T-helper 1 cell treated with Interleukin-12 subunit alpha and Interleukin-12 subunit beta and Interleukin-4 antibody, amounts not matched to agents 30 μg/mL and 1 μg/mL, for 36 hours (primary cell): ENCODE measurements around the gene PAQR8.
"Not testable (repeated sequence)": the region's sequence is repeated elsewhere in the genome, so short reads cannot be mapped to it uniquely, and the experiment has no call there.

Experiments
- H3K27ac Mint-ChIP-seq: one replicate; pipeline ENCODE4 v1.8.0; 2021; ENCODE audit warnings: mild to moderate bottlenecking, mixed read lengths
- H3K27me3 Mint-ChIP-seq: one replicate; pipeline ENCODE4 v1.8.0; 2021; ENCODE audit warnings: low read depth, mixed read lengths
- H3K36me3 Mint-ChIP-seq: one replicate; pipeline ENCODE4 v1.8.0; 2021; ENCODE audit warnings: low read depth, mixed read lengths
- H3K4me1 Mint-ChIP-seq: one replicate; pipeline ENCODE4 v1.8.0; 2021; ENCODE audit warnings: low read depth, mixed read lengths
- H3K4me3 Mint-ChIP-seq: one replicate; pipeline ENCODE4 v1.8.0; 2021; ENCODE audit warnings: mild to moderate bottlenecking, moderate library complexity, mixed read lengths
- H3K9me3 Mint-ChIP-seq: one replicate; pipeline ENCODE4 v1.8.0; 2021; ENCODE audit warnings: mixed read lengths

PAQR8 gene

DNA sequence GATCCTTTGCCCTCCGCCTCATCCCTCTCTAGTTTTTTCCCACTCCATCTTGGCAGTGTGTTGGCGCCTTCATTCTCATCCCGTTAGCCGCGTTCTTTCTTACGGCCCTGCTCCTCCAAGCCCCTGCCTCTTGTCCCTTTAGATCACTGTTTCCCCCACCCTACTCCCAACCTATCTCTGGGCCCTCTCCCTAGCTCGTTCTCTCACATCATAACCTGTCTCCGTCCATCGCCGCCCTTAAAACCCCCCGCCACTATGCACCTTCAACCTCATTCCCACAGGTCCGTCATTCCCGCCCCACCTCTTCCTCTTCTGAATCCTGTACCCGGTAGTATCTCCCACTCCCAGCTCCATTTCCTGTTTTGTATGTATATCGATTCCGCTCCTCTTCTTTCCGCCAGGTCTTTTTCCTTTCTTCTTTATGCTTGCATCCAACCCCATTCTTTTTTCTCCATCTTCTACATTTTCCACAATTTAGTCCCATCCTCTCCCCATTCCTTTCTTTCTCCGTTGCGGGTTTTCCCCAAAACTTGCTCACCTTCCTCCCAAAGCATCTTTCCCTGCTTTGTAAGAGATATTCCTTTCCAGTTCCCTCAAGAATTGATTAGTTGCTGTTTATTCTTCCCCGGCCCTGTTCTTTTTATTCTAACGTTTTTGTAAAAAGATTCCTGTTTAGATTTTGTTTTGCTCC is 58.9 kb downstream of the PAQR8 start:
- Mint-ChIP-seq H3K27ac (no peak overlapping the region), H3K4me3 (no peak overlapping the region), H3K36me3 (no peaks in the 10 kb centered on the region), H3K4me1 (peaks cover 12% of the 10 kb centered on the region), H3K9me3 (no peaks in the 10 kb centered on the region), H3K27me3 (peaks cover 9% of the 10 kb centered on the region)

DNA sequence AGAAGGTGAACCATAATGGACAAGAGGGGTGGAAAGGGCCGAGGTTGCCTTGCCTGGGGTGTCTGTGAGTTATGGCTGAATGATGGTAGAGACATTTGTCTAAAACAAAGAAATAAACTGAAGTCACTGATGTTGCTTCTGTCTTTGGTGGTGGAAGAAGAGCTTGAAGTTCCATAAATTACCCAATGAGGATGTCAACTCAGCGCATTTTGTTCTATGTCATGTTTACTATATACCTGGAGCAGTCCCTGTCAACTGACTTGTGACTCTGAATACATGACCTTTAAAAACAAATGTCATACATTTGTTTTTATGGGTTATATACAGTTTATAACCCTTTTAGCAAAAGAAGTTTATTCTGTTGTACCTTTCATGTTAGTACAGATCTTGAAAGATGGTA is 60.2 kb downstream of the PAQR8 start:
- no peaks in the 10 kb centered on the region for H3K9me3 Mint-ChIP-seq
- H3K27me3 Mint-ChIP-seq: peaks cover 6% of the 10 kb centered on the region
- H3K4me1 Mint-ChIP-seq: peaks cover 7% of the 10 kb centered on the region
- no peaks in the 10 kb centered on the region for H3K36me3 Mint-ChIP-seq
- H3K4me3 Mint-ChIP-seq: no peak overlapping the region
- no peak overlapping the region for H3K27ac Mint-ChIP-seq

DNA sequence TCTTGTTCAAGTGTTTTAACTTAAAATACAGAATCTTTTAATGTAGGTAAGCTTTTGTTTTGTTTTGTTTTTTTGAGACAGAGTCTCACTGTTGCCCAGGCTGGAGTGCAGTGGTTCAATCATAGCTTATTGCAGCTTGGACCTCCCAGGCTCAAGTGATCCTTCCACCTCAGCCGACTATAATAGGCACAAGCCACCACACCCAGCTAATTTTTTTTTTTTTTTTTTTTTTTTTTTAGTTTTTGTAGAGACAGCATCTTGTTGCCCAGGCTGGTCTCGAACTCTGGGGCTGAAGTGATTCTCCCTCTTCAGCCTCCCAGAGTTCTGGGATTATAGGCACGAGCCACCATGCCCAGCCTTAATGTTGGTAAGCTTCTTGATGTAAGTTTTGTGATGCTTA is 61.5 kb downstream of the PAQR8 start:
- peaks cover 7% of the 10 kb centered on the region for H3K4me1 Mint-ChIP-seq
- no peaks in the 10 kb centered on the region for H3K9me3 Mint-ChIP-seq
- H3K27me3 Mint-ChIP-seq: peaks cover 6% of the 10 kb centered on the region
- no peaks in the 10 kb centered on the region for H3K36me3 Mint-ChIP-seq
- no peak overlapping the region for H3K4me3 Mint-ChIP-seq
- no peak overlapping the region for H3K27ac Mint-ChIP-seq

GRCh38 chr6:52423971-52424381 is 62.0 kb downstream of the PAQR8 start:
- no peak overlapping the region for H3K4me3 Mint-ChIP-seq

DNA sequence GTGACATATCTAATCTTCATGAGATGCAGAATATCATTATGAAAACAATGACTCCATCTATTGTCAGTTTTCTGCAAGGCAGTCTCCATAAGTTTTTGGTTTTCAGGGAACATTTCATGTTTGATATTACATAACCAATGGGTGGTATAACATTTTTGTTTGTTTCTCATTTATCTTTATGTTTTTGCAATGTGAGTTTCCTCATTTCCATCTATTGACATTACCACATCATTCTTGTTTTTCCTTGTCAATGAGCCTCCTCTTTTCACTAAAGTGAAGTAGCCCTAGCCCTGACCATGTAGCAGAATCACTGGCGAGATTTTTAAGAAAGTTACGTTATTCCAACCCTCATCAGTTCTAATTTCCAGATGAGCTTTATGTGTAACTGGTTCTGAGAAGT is 62.6 kb downstream of the PAQR8 start:
- H3K4me1 Mint-ChIP-seq: peaks cover 2% of the 10 kb centered on the region
- no peak overlapping the region for H3K4me3 Mint-ChIP-seq
- H3K36me3 Mint-ChIP-seq: no peaks in the 10 kb centered on the region
- no peaks in the 10 kb centered on the region for H3K9me3 Mint-ChIP-seq
- peaks cover 3% of the 10 kb centered on the region for H3K27me3 Mint-ChIP-seq
- no peak overlapping the region for H3K27ac Mint-ChIP-seq

More at GRCh38 chr6:52423971-52424381, 62.0 kb downstream of the PAQR8 start:
- Mint-ChIP-seq H3K36me3 (no peaks in the 10 kb centered on the region), H3K27ac (no peak overlapping the region), H3K4me1 (peaks cover 7% of the 10 kb centered on the region), H3K27me3 (peaks cover 6% of the 10 kb centered on the region), H3K9me3 (no peaks in the 10 kb centered on the region)

- peaks cover 7% of the 10 kb centered on the region for H3K27me3 Mint-ChIP-seq
- H3K4me1 Mint-ChIP-seq: peaks cover 2% of the 10 kb centered on the region
- H3K36me3 Mint-ChIP-seq: peaks cover 4% of the 10 kb centered on the region
- no peaks in the 10 kb centered on the region for H3K9me3 Mint-ChIP-seq
- no peak overlapping the region for H3K27ac Mint-ChIP-seq
- no peak overlapping the region for H3K4me3 Mint-ChIP-seq
Observed at GRCh38 chr6:52426667-52427066, 64.7 kb downstream of the PAQR8 start.

GRCh38 chr6:52433294-52433693 is 71.3 kb downstream of the PAQR8 start:
- H3K9me3 Mint-ChIP-seq, H3K27ac Mint-ChIP-seq, H3K4me3 Mint-ChIP-seq, H3K4me1 Mint-ChIP-seq, H3K36me3 Mint-ChIP-seq: not testable (repeated sequence)
- H3K27me3 Mint-ChIP-seq: peaks cover 14% of the 10 kb centered on the region

GRCh38 chr6:52435345-52435744 is 73.4 kb downstream of the PAQR8 start:
- Mint-ChIP-seq H3K4me3 (no peak overlapping the region), H3K9me3 (no peaks in the 10 kb centered on the region), H3K27me3 (peaks cover 9% of the 10 kb centered on the region), H3K4me1 (peaks cover 2% of the 10 kb centered on the region), H3K27ac (no peak overlapping the region), H3K36me3 (peaks cover 4% of the 10 kb centered on the region)

GRCh38 chr6:52438926-52439325 is 77.0 kb downstream of the PAQR8 start:
- Mint-ChIP-seq H3K27ac (no peak overlapping the region), H3K9me3 (peaks cover 4% of the 10 kb centered on the region), H3K4me3 (no peak overlapping the region), H3K4me1 (no peaks in the 10 kb centered on the region), H3K36me3 (no peaks in the 10 kb centered on the region), H3K27me3 (no peaks in the 10 kb centered on the region)

GRCh38 chr6:52454556-52454955 is 92.6 kb downstream of the PAQR8 start:
- H3K27ac Mint-ChIP-seq: no peak overlapping the region
- no peak overlapping the region for H3K4me3 Mint-ChIP-seq
- peaks cover 4% of the 10 kb centered on the region for H3K36me3 Mint-ChIP-seq
- peaks cover 2% of the 10 kb centered on the region for H3K4me1 Mint-ChIP-seq
- peaks cover 19% of the 10 kb centered on the region for H3K9me3 Mint-ChIP-seq
- H3K27me3 Mint-ChIP-seq: peaks cover 4% of the 10 kb centered on the region

- no peaks in the 10 kb centered on the region for H3K36me3 Mint-ChIP-seq
- H3K27me3 Mint-ChIP-seq: peaks cover 9% of the 10 kb centered on the region
Observed at GRCh38 chr6:52457096-52457495, 95.1 kb downstream of the PAQR8 start.

More at GRCh38 chr6:52457096-52457495, 95.1 kb downstream of the PAQR8 start:
- Mint-ChIP-seq H3K9me3 (peaks cover 11% of the 10 kb centered on the region), H3K4me3 (no peak overlapping the region), H3K27ac (no peak overlapping the region), H3K4me1 (peaks cover 2% of the 10 kb centered on the region)
